Ascending aorta (tissue), 2 donors: ENCODE data around the gene PFKP. TPM values are rescaled to one million over a fixed set of nuclear protein-coding genes. Genes with fewer than 3 reads are reported as not detected.

Experiments used
- DNase-seq, 2 donors: peaks; one replicate each; pipeline ENCODE4 v3.0.0-alpha.2; 2019; ENCODE audit warnings: low spot score in 2 of 2
- H3K27ac ChIP-seq, 2 donors: fragments of 200-600 bp; sonication (generic); one replicate each; pipeline ENCODE4 v1.5.1; 2016 to 2017; ENCODE audit warnings: mild to moderate bottlenecking in 1 of 2
- H3K27me3 ChIP-seq: fragments of 200-600 bp; sonication (generic); one replicate; pipeline ENCODE4 v1.5.1; 2017
- H3K36me3 ChIP-seq, 2 donors: fragments of 200-600 bp; sonication (generic); one replicate each; pipeline ENCODE4 v1.5.1; 2016
- H3K4me1 ChIP-seq, 2 donors: fragments of 200-600 bp; sonication (generic); one replicate each; pipeline ENCODE4 v1.5.1; 2016 to 2017; ENCODE audit warnings: mild to moderate bottlenecking in 1 of 2
- H3K4me3 ChIP-seq, 2 donors: fragments of 200-600 bp; sonication (generic); one replicate each; pipeline ENCODE4 v1.5.1; 2016 to 2017; ENCODE audit warnings: mild to moderate bottlenecking in 1 of 2
- H3K9me3 ChIP-seq, 2 donors: fragments of 200-600 bp; sonication (generic); one replicate each; pipeline ENCODE4 v1.5.1; 2016
- intact Hi-C: fragments of 100-400 bp; cut with DNase I; formaldehyde crosslinking; loops from one replicate; pipeline ENCODE4 v1.15.1; 2023
- total RNA-seq: library from RNA; depleted of rRNA; stranded (reverse); fragments of >200 nt; gene quantifications from one replicate; pipeline ENCODE4 v1.1.0, GENCODE V29; 2016
- TF ChIP-seq, protein P1 (sequence below), 3 experiments: fragments of 200-600 bp in 2 of 3; fragments of 450-650 bp in 1 of 3; sonication (generic) in 2 of 3; IDR thresholded peaks; one replicate each; pipeline ENCODE4 v1.5.1; 2016 to 2019; ENCODE audit warnings: antibody characterized with exemption in 3 of 3, mild to moderate bottlenecking in 1 of 3, moderate library complexity in 1 of 3

The PFKP gene
- total RNA-seq, 1 donor from 2014 or later, result 197 TPM

DNA sequence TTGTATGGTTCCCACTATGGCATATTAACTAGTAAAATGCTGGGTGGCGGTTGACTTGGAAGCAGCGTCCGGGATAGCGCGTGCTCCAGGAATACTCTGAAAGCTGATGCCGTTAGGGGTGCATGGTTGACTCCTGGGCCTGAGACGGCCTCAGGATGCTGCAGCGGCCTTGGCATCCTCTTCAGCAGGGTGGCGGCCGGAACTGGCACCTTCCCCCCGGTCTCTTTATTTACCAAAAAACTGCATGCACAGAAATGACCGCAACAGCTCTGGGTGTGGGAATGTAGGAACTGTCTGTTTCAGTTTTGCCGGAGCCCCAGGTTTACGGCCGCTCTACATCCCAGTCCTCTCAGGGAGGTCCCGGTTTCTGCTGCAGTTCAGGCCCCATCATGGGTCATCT lies 28.8 kb downstream of the PFKP start:
- no peaks in the 10 kb centered on the region for H3K27me3 ChIP-seq
- H3K36me3 ChIP-seq, result peaks cover 0 to 6% of the 10 kb centered on the region in 2 donors
- H3K27ac ChIP-seq, result peak overlapping the region; percentile 88 to 90
- no peaks in the 10 kb centered on the region for H3K9me3 ChIP-seq
- H3K4me3 ChIP-seq, result peak overlapping the region; percentile 7 to 56
- no peak for DNase-seq
- H3K4me1 ChIP-seq, result peaks cover 14 to 27% of the 10 kb centered on the region in 2 donors
- intact Hi-C loops, result no loop called here
- TF ChIP-seq, protein P1, sequence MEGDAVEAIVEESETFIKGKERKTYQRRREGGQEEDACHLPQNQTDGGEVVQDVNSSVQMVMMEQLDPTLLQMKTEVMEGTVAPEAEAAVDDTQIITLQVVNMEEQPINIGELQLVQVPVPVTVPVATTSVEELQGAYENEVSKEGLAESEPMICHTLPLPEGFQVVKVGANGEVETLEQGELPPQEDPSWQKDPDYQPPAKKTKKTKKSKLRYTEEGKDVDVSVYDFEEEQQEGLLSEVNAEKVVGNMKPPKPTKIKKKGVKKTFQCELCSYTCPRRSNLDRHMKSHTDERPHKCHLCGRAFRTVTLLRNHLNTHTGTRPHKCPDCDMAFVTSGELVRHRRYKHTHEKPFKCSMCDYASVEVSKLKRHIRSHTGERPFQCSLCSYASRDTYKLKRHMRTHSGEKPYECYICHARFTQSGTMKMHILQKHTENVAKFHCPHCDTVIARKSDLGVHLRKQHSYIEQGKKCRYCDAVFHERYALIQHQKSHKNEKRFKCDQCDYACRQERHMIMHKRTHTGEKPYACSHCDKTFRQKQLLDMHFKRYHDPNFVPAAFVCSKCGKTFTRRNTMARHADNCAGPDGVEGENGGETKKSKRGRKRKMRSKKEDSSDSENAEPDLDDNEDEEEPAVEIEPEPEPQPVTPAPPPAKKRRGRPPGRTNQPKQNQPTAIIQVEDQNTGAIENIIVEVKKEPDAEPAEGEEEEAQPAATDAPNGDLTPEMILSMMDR (IDR thresholded peaks at IDR 0.05), result no peak

DNA sequence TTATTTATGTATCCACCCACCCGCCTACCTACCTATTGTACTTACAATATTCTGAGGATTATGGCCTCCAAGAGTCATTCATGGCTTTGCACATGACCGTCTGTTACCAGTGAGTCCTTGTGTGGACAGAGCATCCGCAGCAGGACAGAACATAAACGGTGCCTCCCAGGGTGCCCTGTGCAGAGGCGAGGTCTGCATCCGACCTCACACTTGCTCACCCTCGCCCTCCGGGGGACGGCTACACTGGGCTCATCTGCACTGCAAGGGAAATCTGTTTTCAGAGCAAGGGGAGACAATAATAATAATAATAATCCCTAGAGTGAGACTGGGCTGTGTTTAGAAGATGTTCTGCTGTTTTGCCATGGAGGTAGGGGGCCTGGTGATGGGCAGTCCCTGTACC lies 29.8 kb downstream of the PFKP start:
- DNase-seq, result no peak
- H3K9me3 ChIP-seq, result no peaks in the 10 kb centered on the region
- no peaks in the 10 kb centered on the region for H3K27me3 ChIP-seq
- H3K27ac ChIP-seq, result peak overlapping the region; percentile 60 to 88
- intact Hi-C loops, result no loop called here
- peaks cover 8 to 19% of the 10 kb centered on the region in 2 donors for H3K4me1 ChIP-seq
- no peak overlapping the region for H3K4me3 ChIP-seq
- TF ChIP-seq, protein P1 (IDR thresholded peaks at IDR 0.05), result no peak
- H3K36me3 ChIP-seq, result peaks cover 0 to 10% of the 10 kb centered on the region in 2 donors

DNA sequence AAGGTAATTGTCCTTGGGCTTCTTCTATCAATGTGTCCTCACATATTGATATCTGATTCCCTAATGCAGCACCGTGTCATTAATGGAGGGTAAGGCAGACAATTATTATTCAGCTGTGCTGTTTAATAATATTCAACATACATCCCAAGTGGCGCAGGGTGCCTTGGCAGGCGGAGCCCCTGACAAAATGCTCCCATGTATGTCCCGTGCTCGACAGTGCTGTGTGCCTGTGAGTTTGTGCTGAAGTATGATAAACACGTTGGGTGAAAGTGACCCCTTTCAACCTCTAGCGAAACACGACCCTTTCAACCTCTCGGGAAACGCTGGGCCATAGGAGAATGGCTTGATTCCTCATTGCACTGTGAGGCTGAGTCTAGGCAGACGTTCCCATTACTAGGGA lies 31.3 kb downstream of the PFKP start:
- TF ChIP-seq, protein P1 (IDR thresholded peaks at IDR 0.05), result no peak
- Histone ChIP-seq H3K4me3 (no peak overlapping the region), H3K36me3 (peaks cover 0 to 14% of the 10 kb centered on the region in 2 donors), H3K4me1 (peaks cover 12 to 24% of the 10 kb centered on the region in 2 donors), H3K27me3 (no peaks in the 10 kb centered on the region), H3K27ac (no peak overlapping the region), H3K9me3 (no peaks in the 10 kb centered on the region)
- intact Hi-C loops, result no loop called here
- peak in 1 of 2 donors; percentile 58 for DNase-seq

DNA sequence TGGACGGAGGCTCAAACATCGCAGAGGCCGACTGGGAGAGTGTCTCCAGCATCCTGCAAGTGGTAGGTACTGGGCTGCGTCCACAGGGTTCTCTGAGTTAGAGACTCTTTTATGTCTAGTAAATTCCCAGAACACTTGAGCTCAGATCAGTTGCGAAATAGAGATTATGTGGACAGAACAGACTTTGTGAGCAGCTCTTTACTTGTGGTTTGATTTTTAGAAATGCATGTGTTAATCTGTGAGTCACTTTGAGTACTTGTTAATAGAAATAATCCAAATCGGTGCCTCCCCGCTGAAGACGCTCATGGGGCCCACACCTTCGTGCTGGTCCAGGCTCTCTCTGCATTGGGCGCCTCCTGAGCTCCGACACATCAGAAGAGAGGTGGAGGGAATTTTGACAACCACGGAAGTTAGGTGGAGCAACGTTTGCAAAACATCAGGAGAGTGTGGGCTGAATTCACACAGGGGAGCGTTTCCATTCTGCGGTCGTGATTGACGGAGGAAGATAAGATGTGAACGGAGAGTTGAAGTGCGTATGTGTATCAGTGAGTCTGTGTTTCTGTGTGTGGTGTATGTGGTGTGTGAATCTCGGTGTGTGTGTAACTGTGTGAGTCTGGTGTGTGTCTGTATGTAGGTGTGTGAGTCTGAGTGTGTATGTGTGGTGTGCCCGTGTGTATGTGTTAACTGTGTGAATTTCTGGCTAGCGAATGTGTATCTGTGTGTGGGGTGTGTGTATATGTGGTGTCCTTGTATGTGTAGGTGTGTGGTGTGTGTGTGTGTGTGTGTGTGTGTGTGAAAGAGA lies 32.1 kb downstream of the PFKP start:
- peak in 1 of 2 donors; percentile 60 for DNase-seq
- intact Hi-C loops, result no loop called here
- TF ChIP-seq, protein P1 (IDR thresholded peaks at IDR 0.05), result no peak
- no peak overlapping the region for H3K4me3 ChIP-seq
- no peaks in the 10 kb centered on the region for H3K27me3 ChIP-seq
- H3K27ac ChIP-seq, result no peak overlapping the region
- no peaks in the 10 kb centered on the region for H3K9me3 ChIP-seq
- peaks cover 0 to 19% of the 10 kb centered on the region in 2 donors for H3K36me3 ChIP-seq
- peaks cover 13 to 31% of the 10 kb centered on the region in 2 donors for H3K4me1 ChIP-seq

DNA sequence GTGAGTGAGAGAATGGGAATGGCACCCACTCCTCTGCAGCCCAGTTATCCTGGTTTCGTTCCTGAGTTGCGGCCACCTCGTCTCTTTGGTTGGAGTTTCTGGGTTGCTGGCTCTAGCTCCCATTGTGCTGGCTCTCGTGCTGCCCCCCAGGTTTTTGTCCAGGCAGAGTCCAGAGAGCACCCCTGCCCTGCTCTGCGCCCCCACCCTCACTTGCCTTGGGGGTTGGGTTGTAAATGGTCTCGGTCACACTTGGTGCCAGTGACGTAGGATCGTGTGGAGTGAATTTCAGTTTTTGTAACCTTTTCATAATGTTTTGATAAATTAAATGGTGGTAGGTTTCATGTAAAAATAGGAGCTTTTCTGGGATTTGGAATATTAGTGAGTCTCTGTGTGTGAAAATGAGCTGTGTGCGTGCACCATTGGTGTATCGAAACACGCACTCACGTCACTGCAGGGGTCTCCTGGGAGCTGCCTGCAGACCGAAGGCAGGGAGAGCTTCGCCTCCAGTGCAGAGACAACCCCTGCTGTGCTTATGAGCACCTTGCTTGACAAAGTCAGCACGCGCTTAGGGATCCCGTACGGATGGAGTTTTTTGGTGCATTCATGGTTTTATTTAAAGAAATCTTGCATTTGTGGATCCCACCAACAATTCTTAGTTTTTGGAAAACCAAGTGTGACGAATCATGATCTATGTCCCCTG lies 32.9 kb downstream of the PFKP start:
- intact Hi-C loops, result no loop called here
- TF ChIP-seq, protein P1 (IDR thresholded peaks at IDR 0.05), result no peak
- Histone ChIP-seq H3K36me3 (peaks cover 2 to 22% of the 10 kb centered on the region in 2 donors), H3K27ac (no peak overlapping the region), H3K4me3 (no peak overlapping the region), H3K4me1 (peaks cover 16 to 31% of the 10 kb centered on the region in 2 donors), H3K27me3 (no peaks in the 10 kb centered on the region), H3K9me3 (no peaks in the 10 kb centered on the region)
- DNase-seq, result no peak
